Keratinocyte (primary cell): Measurements from ENCODE around the gene MGMT. TPM values are rescaled to one million over a fixed set of nuclear protein-coding genes. Genes with fewer than 3 reads are reported as not detected.

Experiments
- DNase-seq: peaks from one replicate; pipeline ENCODE4 v3.0.0-alpha.2; 2011; ENCODE audit warnings: low read depth, missing footprints, low spot score
- FAIRE-seq: peaks from 2 replicates; lab custom pipeline; 2011; peaks lifted over from hg19 to GRCh38; lab: Jason Lieb, UNC
- H2AFZ ChIP-seq: 2 replicates; pipeline ENCODE4 v1.6.0; 2012; ENCODE audit warnings: low read length, control low read depth, inconsistent platforms; ENCODE audit not compliant: control insufficient read depth
- H3K27ac ChIP-seq: 2 replicates; pipeline ENCODE4 v1.5.1; 2011; ENCODE audit warnings: low read length; ENCODE audit not compliant: control insufficient read depth, insufficient read depth
- H3K27me3 ChIP-seq: 3 replicates; pipeline ENCODE4 v1.6.0; 2011; ENCODE audit warnings: low read length; ENCODE audit not compliant: control insufficient read depth, insufficient read depth; ENCODE audit errors: extremely low read depth
- H3K36me3 ChIP-seq, 2 experiments: 2 replicates in 1 of 2; 3 replicates in 1 of 2; pipeline ENCODE4 v1.5.1; 2011; ENCODE audit warnings: low read length in 2 of 2, mild to moderate bottlenecking in 1 of 2; ENCODE audit not compliant: control insufficient read depth in 2 of 2, insufficient read depth in 2 of 2; ENCODE audit errors: extremely low read depth in 1 of 2
- H3K4me1 ChIP-seq: 3 replicates; pipeline ENCODE4 v1.5.1; 2011; ENCODE audit warnings: low read length; ENCODE audit not compliant: control insufficient read depth, insufficient read depth; ENCODE audit errors: extremely low read depth
- H3K4me2 ChIP-seq: 3 replicates; pipeline ENCODE4 v1.6.0; 2011; ENCODE audit warnings: low read depth, low read length; ENCODE audit not compliant: control insufficient read depth, insufficient read depth; ENCODE audit errors: extremely low read depth
- H3K4me3 ChIP-seq, 3 experiments: fragments of 200-600 bp in 1 of 3; sonication (generic) in 1 of 3; 2 replicates in 2 of 3; 3 replicates in 1 of 3; pipeline ENCODE4 v1.5.1; 2011 to 2016; ENCODE audit warnings: low read length in 3 of 3, mild to moderate bottlenecking in 3 of 3, control low read depth in 2 of 3, inconsistent platforms in 1 of 3, low read depth in 1 of 3, mixed read lengths in 1 of 3, mixed run types in 1 of 3, moderate library complexity in 1 of 3; ENCODE audit not compliant: control insufficient read depth in 2 of 3, insufficient read depth in 2 of 3; ENCODE audit errors: extremely low read depth in 1 of 3
- H3K79me2 ChIP-seq: 2 replicates; pipeline ENCODE4 v1.6.0; 2012; ENCODE audit warnings: low read length; ENCODE audit not compliant: control insufficient read depth, insufficient read depth
- H3K9ac ChIP-seq: 3 replicates; pipeline ENCODE4 v1.6.0; 2011; ENCODE audit warnings: low read length; ENCODE audit not compliant: control insufficient read depth, insufficient read depth; ENCODE audit errors: extremely low read depth
- H3K9me1 ChIP-seq: 3 replicates; pipeline ENCODE4 v1.6.0; 2011; ENCODE audit warnings: low read length; ENCODE audit not compliant: control insufficient read depth, insufficient read depth; ENCODE audit errors: extremely low read depth
- H3K9me3 ChIP-seq: 2 replicates; pipeline ENCODE4 v1.5.1; 2012; ENCODE audit warnings: low read depth, low read length; ENCODE audit not compliant: control insufficient read depth
- H4K20me1 ChIP-seq: 3 replicates; pipeline ENCODE4 v1.6.0; 2011; ENCODE audit warnings: low read length; ENCODE audit not compliant: control insufficient read depth, insufficient read depth; ENCODE audit errors: extremely low read depth
- CTCF ChIP-seq, 3 experiments: IDR thresholded peaks in 1 of 3; conservative IDR thresholded peaks in 1 of 3; optimal IDR thresholded peaks in 1 of 3; 2 replicates in 2 of 3; 3 replicates in 1 of 3; pipeline versions ENCODE3 to v1.5.1; 2011; ENCODE audit warnings: low read length in 3 of 3, mild to moderate bottlenecking in 3 of 3, moderate library complexity in 2 of 3, control low read depth in 1 of 3, inconsistent platforms in 1 of 3; ENCODE audit not compliant: insufficient read depth in 2 of 3; ENCODE audit errors: extremely low read depth in 1 of 3
- EZH2 ChIP-seq: IDR thresholded peaks from one replicate; pipeline ENCODE4 v1.6.1; 2012; ENCODE audit warnings: inconsistent platforms, mild to moderate bottlenecking, low read length, moderate library complexity
- dilution Hi-C: fragments of 300-500 bp; cut with MboI; formaldehyde crosslinking; loops from one replicate; pipeline ENCODE4 v1.7.0; 2020; ENCODE audit warnings: low sequenced_read_pairs; ENCODE audit not compliant: extremely low pct_ligation_motif_present
- polyA plus RNA-seq, 5 experiments: library from polyadenylated mRNA; depleted of rRNA in 3 of 5; stranded (reverse) in 3 of 5; stranded (forward) in 1 of 5; unstranded in 1 of 5; fragments of >200 nt; gene quantifications; 1 replicate in 1 of 5; 2 replicates in 3 of 5; 3 replicates in 1 of 5; pipeline versions ENCODE4 v1.2.1 to v1.2.3, GENCODE V29; 2011 to 2012; ENCODE audit warnings: missing spikeins in 2 of 5, low read depth in 1 of 5, low replicate concordance in 1 of 5

MGMT gene
- polyA plus RNA-seq, 1 donor (not counting 4 experiments of a cell fraction or from before 2014, with no cell fraction given) = 15.2 TPM

GRCh38 chr10:129702605-129703004 is 235.6 kb downstream of the MGMT start:
- H2AFZ ChIP-seq = no peak overlapping the region
- no peak overlapping the region for H3K4me3 ChIP-seq
- H3K9me1 ChIP-seq = no peaks in the 10 kb centered on the region
- H3K4me2 ChIP-seq = no peak overlapping the region
- FAIRE-seq (no peak), DNase-seq (no peak)
- dilution Hi-C loops = no loop called here
- peaks cover 0 to 1% of the 10 kb centered on the region in 2 experiments for H3K36me3 ChIP-seq
- no peaks in the 10 kb centered on the region for H3K79me2 ChIP-seq
- H3K27me3 ChIP-seq = no peaks in the 10 kb centered on the region
- no peaks in the 10 kb centered on the region for H3K9me3 ChIP-seq
- TF ChIP-seq CTCF (optimal IDR thresholded peaks at IDR 0.05 in 1 of 3, IDR thresholded peaks at IDR 0.05 in 1 of 3, conservative IDR thresholded peaks at IDR 0.05 in 1 of 3; ENCODE audit: extremely low read depth in 1 of 3, insufficient read depth in 2 of 3, low read length in 3 of 3) = no peak
- no peak overlapping the region for H3K27ac ChIP-seq
- no peaks in the 10 kb centered on the region for H3K4me1 ChIP-seq
- no peak overlapping the region for H3K9ac ChIP-seq
- H4K20me1 ChIP-seq = no peaks in the 10 kb centered on the region

GRCh38 chr10:129703287-129704137 is 236.5 kb downstream of the MGMT start:
- dilution Hi-C loops = no loop called here
- Histone ChIP-seq H3K4me3 (no peak overlapping the region), H4K20me1 (no peaks in the 10 kb centered on the region), H3K27ac (no peak overlapping the region), H3K79me2 (no peaks in the 10 kb centered on the region), H3K36me3 (peaks cover 0 to 1% of the 10 kb centered on the region in 2 experiments), H3K9me1 (no peaks in the 10 kb centered on the region), H3K27me3 (no peaks in the 10 kb centered on the region), H3K9me3 (no peaks in the 10 kb centered on the region), H3K9ac (no peak overlapping the region), H3K4me2 (no peak overlapping the region), H3K4me1 (no peaks in the 10 kb centered on the region), H2AFZ (no peak overlapping the region)
- TF ChIP-seq EZH2 = no peak
- TF ChIP-seq CTCF (optimal IDR thresholded peaks at IDR 0.05 in 1 of 3, IDR thresholded peaks at IDR 0.05 in 1 of 3, conservative IDR thresholded peaks at IDR 0.05 in 1 of 3; ENCODE audit: extremely low read depth in 1 of 3, insufficient read depth in 2 of 3, low read length in 3 of 3) = no peak
- no peak for DNase-seq
- no peak for FAIRE-seq
